ENCODE data around the gene MRPS22. TPM values are rescaled to one million over a fixed set of nuclear protein-coding genes. Genes with fewer than 3 reads are reported as not detected.

Gene MRPS22
- total RNA-seq, 4 donors from 2014 or later, result 34.8 to 52.2 (median 40.7) TPM

DNA sequence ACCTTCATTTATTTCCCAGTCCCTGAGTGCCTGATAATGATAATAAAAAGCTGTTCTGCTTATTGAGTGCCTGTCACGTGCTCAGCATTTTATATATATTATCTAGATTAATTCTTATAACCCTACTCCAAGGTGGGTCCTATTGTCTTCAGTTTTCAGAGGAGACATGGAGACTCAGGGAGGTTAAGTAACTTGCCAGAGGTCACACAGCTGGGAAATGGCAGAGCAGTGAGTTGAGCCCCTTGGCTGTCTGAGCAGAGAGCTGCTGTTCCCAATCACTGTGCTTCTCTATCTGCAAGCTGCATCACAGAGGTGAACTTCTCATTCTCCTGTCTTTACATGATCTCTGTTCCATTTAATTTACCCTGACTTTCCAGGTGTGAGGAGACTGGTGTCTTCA, 32.3 kb upstream of the MRPS22 start:
- TF ChIP-seq, protein P1, sequence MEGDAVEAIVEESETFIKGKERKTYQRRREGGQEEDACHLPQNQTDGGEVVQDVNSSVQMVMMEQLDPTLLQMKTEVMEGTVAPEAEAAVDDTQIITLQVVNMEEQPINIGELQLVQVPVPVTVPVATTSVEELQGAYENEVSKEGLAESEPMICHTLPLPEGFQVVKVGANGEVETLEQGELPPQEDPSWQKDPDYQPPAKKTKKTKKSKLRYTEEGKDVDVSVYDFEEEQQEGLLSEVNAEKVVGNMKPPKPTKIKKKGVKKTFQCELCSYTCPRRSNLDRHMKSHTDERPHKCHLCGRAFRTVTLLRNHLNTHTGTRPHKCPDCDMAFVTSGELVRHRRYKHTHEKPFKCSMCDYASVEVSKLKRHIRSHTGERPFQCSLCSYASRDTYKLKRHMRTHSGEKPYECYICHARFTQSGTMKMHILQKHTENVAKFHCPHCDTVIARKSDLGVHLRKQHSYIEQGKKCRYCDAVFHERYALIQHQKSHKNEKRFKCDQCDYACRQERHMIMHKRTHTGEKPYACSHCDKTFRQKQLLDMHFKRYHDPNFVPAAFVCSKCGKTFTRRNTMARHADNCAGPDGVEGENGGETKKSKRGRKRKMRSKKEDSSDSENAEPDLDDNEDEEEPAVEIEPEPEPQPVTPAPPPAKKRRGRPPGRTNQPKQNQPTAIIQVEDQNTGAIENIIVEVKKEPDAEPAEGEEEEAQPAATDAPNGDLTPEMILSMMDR (IDR thresholded peaks at IDR 0.05), result no peak
- no peak for ATAC-seq (ENCODE audit: low FRiP score)

DNA sequence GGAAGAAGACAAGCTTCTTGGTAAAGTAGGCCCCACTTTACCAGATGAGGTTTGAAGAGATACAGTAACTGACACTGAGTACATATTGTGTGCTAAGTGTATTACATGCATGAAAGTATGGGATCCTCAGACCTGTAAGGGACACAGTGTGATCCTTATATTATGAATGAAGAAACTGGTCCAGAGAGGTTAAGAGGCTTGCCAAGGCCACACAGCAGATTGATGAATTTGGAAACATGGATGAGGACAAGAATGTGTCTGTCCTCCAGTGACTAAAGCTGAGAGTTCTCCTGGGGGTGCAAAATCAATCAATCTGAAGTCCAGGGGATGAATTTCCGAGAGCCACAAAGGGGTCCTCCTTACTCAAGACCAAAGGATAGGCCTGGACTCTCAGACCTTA, 31.4 kb upstream of the MRPS22 start:
- TF ChIP-seq, protein P1 (IDR thresholded peaks at IDR 0.05), result no peak
- no peak for ATAC-seq (ENCODE audit: low FRiP score)
- DNase-seq (ENCODE audit: low spot score), result no peak

More for the DNA sequence above, 32.3 kb upstream of the MRPS22 start:
- no peak for DNase-seq (ENCODE audit: low spot score)

DNA sequence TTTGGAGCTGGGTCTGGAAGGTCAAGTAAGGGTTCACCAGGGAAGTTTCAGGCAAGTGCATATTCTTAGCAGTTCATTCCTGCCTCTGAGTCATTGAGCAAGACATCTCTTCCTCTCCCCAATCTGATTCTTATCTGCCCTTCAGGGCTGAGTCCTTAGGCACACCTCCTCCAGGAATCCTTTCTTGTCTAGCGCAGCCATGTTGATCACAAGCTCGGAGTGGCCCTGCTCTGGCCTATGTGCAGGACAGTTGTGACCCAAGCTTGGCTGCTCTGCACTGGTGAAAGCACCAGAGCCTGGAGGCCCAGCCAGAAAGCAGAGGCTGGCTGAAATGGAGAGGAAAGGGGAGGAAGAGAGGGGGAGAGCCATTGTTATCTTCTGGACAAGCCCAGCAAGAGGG, 30.9 kb upstream of the MRPS22 start:
- ATAC-seq (ENCODE audit: low FRiP score), result no peak
- DNase-seq (ENCODE audit: low spot score), result no peak
- TF ChIP-seq, protein P1 (IDR thresholded peaks at IDR 0.05), result no peak

DNA sequence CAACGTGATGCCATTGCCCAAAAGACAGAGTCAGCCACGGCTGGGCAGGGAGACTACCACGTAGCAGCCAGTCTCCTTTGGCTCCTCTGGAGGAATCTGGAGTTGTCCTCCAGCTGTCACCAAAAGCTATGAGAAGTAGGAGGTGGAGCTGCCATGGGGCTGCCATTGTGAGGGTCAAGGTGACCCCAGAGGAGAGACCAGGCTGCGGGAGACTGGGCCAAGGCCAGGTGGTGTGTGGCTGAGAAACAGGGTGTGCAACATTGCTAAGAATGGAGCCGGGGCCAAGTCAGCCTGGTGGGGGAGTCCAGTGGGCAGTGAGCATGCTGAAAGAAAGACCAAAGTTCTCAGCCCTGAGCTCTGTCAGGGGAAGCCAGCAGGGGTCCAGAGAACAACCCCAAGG, 29.9 kb upstream of the MRPS22 start:
- ATAC-seq (ENCODE audit: low FRiP score) (no peak), DNase-seq (ENCODE audit: low spot score) (no peak)
- TF ChIP-seq, protein P1 (IDR thresholded peaks at IDR 0.05), result no peak

DNA sequence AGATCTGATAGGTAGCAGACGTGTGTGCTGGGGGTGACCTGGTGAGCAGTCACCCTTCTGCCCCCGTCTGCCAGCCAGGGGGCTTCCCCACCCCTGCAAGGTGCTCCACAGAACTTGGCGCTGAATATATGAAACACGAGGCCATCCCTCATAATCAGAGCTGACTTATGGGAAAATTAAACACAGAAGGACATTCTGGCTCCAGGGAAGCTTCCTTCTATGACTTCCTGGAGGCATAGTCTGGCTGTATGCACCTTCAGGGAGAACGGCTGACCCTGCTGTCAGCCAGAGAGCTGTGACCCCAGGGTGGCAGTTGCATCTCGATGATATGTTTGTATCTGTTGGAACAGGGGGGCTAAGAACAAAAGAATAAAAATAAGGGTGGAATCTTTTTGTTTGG, 26.6 kb upstream of the MRPS22 start:
- ATAC-seq (ENCODE audit: low FRiP score) (no peak), DNase-seq (ENCODE audit: low spot score) (no peak)
- TF ChIP-seq, protein P1 (IDR thresholded peaks at IDR 0.05), result no peak

DNA sequence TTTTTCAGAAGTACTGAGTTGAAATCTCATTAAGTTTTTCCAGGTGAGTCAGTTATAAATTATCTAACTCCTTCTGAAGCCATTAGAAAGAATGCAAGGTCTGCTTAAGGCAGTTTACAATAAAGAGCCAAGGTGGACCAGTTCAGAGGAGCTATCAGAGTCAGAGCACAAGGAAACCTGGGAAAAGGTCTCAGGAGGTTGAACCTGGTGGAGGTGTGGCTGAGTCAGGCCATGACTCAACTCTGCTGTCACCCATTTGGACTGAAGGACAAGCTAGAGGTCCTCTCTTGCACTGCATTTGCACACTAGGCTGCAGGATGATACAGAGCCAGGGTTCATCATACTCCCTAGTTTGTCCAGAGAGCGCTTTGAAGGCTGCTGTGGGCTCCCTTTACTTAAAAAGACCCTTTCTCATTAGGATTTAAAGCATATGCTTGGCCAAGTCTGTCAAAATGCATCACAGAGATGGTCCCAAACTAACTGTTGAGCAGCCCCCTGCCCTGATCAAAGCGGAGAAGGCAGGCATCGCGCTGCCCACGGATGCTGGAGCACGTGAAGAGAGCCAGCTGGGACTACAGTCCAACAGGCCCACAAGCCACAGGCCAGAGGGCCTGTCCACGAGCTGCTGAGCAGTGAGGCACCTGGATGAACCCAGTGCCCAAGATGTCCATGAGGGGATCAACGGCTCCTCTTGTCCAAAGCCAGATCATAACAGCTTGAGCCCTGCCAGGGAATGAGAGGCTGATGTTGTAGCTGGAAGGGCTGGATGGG, 26.0 kb upstream of the MRPS22 start:
- TF ChIP-seq, protein P1 (IDR thresholded peaks at IDR 0.05), result no peak
- DNase-seq (ENCODE audit: low spot score) (no peak), ATAC-seq (ENCODE audit: low FRiP score) (no peak)

DNA sequence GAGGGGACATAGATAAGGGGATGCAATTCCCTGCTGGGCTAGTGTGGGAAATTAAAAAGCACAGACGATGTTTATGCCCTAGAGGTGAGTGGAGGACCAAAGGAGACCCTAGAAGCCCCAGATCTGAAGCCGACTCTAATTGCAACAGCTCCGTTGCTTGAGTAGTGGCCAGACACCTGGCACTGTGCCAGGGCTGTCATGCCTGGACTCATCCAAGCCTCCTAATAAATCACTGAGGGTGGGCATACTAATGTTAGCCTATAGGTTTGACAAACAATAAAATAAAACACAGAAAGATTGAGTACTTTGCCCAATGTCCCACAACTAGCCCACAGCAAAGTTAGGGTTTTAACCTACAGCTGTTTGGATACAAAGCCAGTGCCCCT, 25.4 kb upstream of the MRPS22 start:
- ATAC-seq (ENCODE audit: low FRiP score) (no peak), DNase-seq (ENCODE audit: low spot score) (no peak)
- TF ChIP-seq, protein P1 (IDR thresholded peaks at IDR 0.05), result no peak
